Peyer's patch (tissue), 4 donors: ENCODE measurements around the gene EYS.

ENCODE experiments used
- CTCF ChIP-seq, 6 experiments: fragments of 450-650 bp in 4 of 6; fragments of 200-600 bp in 2 of 6; sonication (generic) in 1 of 6; IDR thresholded peaks; one replicate each; pipeline ENCODE4 v1.5.1; 2017 to 2019; ENCODE audit warnings: antibody characterized with exemption in 6 of 6, mild to moderate bottlenecking in 3 of 6, moderate library complexity in 1 of 6
- POLR2A ChIP-seq, 2 donors: fragments of 450-650 bp; IDR thresholded peaks; one replicate each; pipeline ENCODE4 v1.5.1; 2017; ENCODE audit warnings: antibody characterized with exemption in 2 of 2, mild to moderate bottlenecking in 2 of 2, moderate library complexity in 2 of 2

GRCh38 chr6:63759605-63760105 lies 1947.4 kb downstream of the EYS start:
- no peak for TF ChIP-seq CTCF (IDR thresholded peaks at IDR 0.05)
- no peak for TF ChIP-seq POLR2A (IDR thresholded peaks at IDR 0.05)
